NK-92 (cell line): ENCODE results near the gene KCNN4.
"Not testable (repeated sequence)": the region's sequence is repeated elsewhere in the genome, so short reads cannot be mapped to it uniquely, and the experiment has no call there.

Experiments
- DNase-seq: peaks from one replicate; lab custom pipeline; 2025; ENCODE audit not compliant: unreplicated experiment; lab: John Stamatoyannopoulos, UW

Gene KCNN4

GRCh38 chr19:43775299-43775890 lies 5.4 kb downstream of the KCNN4 start:
- no peak for DNase-seq

GRCh38 chr19:43774940-43775258 lies 5.9 kb downstream of the KCNN4 start:
- DNase-seq: not testable (repeated sequence)

GRCh38 chr19:43774103-43774939 lies 6.5 kb downstream of the KCNN4 start:
- no peak for DNase-seq

- DNase-seq: no peak
These were observed 7.1 kb downstream of the KCNN4 start for GRCh38 chr19:43773725-43774102.

GRCh38 chr19:43769256-43769655 lies 11.5 kb downstream of the KCNN4 start:
- no peak for DNase-seq

- no peak for DNase-seq
These were observed 12.3 kb downstream of the KCNN4 start for GRCh38 chr19:43768273-43769050.

- no peak for DNase-seq
These were observed 13.0 kb downstream of the KCNN4 start for GRCh38 chr19:43767818-43768217.

- DNase-seq: no peak
These were observed 13.5 kb downstream of the KCNN4 start for GRCh38 chr19:43767316-43767715.

GRCh38 chr19:43766755-43767043 lies 14.1 kb downstream of the KCNN4 start:
- DNase-seq: no peak

GRCh38 chr19:43765109-43765876 lies 15.5 kb downstream of the KCNN4 start:
- no peak for DNase-seq

GRCh38 chr19:43764684-43765083 lies 16.1 kb downstream of the KCNN4 start:
- DNase-seq: not testable (repeated sequence)

GRCh38 chr19:43763473-43763939 lies 17.3 kb downstream of the KCNN4 start:
- DNase-seq: no peak

GRCh38 chr19:43762814-43763213 lies 18.0 kb downstream of the KCNN4 start:
- no peak for DNase-seq

- DNase-seq: no peak
These were observed 19.8 kb downstream of the KCNN4 start for GRCh38 chr19:43760941-43761340.

- DNase-seq: no peak
These were observed 21.3 kb downstream of the KCNN4 start for GRCh38 chr19:43759515-43759914.

- DNase-seq: no peak
These were observed 25.4 kb downstream of the KCNN4 start for GRCh38 chr19:43755256-43755801.

- DNase-seq: peak; percentile 85
These were observed 26.1 kb downstream of the KCNN4 start, which contains the start of gene SMG9 for GRCh38 chr19:43754503-43755255. SMG9 (minus strand) TSS chr19:43754962; CDS start chr19:43750741, 4,221 bp downstream.

GRCh38 chr19:43754253-43754502 lies 26.6 kb downstream of the KCNN4 start:
- no peak for DNase-seq

- no peak for DNase-seq
These were observed 28.4 kb downstream of the KCNN4 start for GRCh38 chr19:43752287-43752875.
